ENCODE results near the gene PPP2R1B. TPM values are rescaled to one million over a fixed set of nuclear protein-coding genes. Genes with fewer than 3 reads are reported as not detected.

Gene PPP2R1B
- total RNA-seq, 1 experiment from 2014 or later = 109 TPM

- Histone ChIP-seq H3K4me1 (no peaks in the 10 kb centered on the region), H3K36me3 (ENCODE audit: control insufficient read depth, insufficient read depth, low read length) (peaks cover 7% of the 10 kb centered on the region), H3K9me3 (no peaks in the 10 kb centered on the region), H3K27me3 (replicated peaks; ENCODE audit: control insufficient read depth, insufficient read depth, low read length) (no peaks in the 10 kb centered on the region), H3K4me3 (ENCODE audit: low read depth, low read length) (no peak overlapping the region)
- H3K36me3 Mint-ChIP-seq (ENCODE audit: insufficient read depth, unreplicated experiment) = peaks cover 75% of the 10 kb centered on the region
- ChIA-PET POLR2A (no interaction called here), CTCF (no interaction called here)
- no peak overlapping the region for H3K27ac Mint-ChIP-seq (ENCODE audit: unreplicated experiment)
- H3K9me3 Mint-ChIP-seq (ENCODE audit: unreplicated experiment) = no peaks in the 10 kb centered on the region
- BruUV-seq (replicated peaks) = no TSS peak
- intact Hi-C loops (cut with micrococcal nuclease; ENCODE audit: unreplicated experiment) = no loop called here
- H3K4me1 Mint-ChIP-seq (ENCODE audit: low read depth, unreplicated experiment) = no peaks in the 10 kb centered on the region
- no peak for TF ChIP-seq CTCF (IDR thresholded peaks at IDR 0.05; ENCODE audit: insufficient read depth in 1 of 2, low read depth in 1 of 2, low read length in 1 of 2, severe bottlenecking in 1 of 2, unreplicated experiment in 1 of 2)
- no peaks in the 10 kb centered on the region for H3K27me3 Mint-ChIP-seq (ENCODE audit: insufficient read depth, unreplicated experiment)
- H3K4me3 Mint-ChIP-seq (ENCODE audit: unreplicated experiment) = no peak overlapping the region
- no peak for DNase-seq
Observed at GRCh38 chr11:111745719-111746504, 20.3 kb downstream of the PPP2R1B start.

GRCh38 chr11:111743700-111744099, 22.5 kb downstream of the PPP2R1B start:
- no peaks in the 10 kb centered on the region for H3K27me3 Mint-ChIP-seq (ENCODE audit: insufficient read depth, unreplicated experiment)
- H3K36me3 Mint-ChIP-seq (ENCODE audit: insufficient read depth, unreplicated experiment) = peaks cover 75% of the 10 kb centered on the region
- DNase-seq = no peak
- ChIA-PET CTCF (no interaction called here), POLR2A (no interaction called here)
- intact Hi-C loops (cut with micrococcal nuclease; ENCODE audit: unreplicated experiment) = no loop called here
- H3K27ac Mint-ChIP-seq (ENCODE audit: unreplicated experiment) = no peak overlapping the region
- no peaks in the 10 kb centered on the region for H3K27me3 ChIP-seq (replicated peaks; ENCODE audit: control insufficient read depth, insufficient read depth, low read length)
- peaks cover 2% of the 10 kb centered on the region for H3K4me1 Mint-ChIP-seq (ENCODE audit: low read depth, unreplicated experiment)
- H3K4me3 Mint-ChIP-seq (ENCODE audit: unreplicated experiment) = no peak overlapping the region
- no peaks in the 10 kb centered on the region for H3K9me3 Mint-ChIP-seq (ENCODE audit: unreplicated experiment)
- no peak for TF ChIP-seq CTCF (IDR thresholded peaks at IDR 0.05; ENCODE audit: insufficient read depth in 1 of 2, low read depth in 1 of 2, low read length in 1 of 2, severe bottlenecking in 1 of 2, unreplicated experiment in 1 of 2)
- no TSS peak for BruUV-seq (replicated peaks)
- H3K4me1 ChIP-seq = peaks cover 4% of the 10 kb centered on the region
- H3K36me3 ChIP-seq (ENCODE audit: control insufficient read depth, insufficient read depth, low read length) = peaks cover 5% of the 10 kb centered on the region
- H3K9me3 ChIP-seq = no peaks in the 10 kb centered on the region
- no peak overlapping the region for H3K4me3 ChIP-seq (ENCODE audit: low read depth, low read length)

- no peaks in the 10 kb centered on the region for H3K27me3 Mint-ChIP-seq (ENCODE audit: insufficient read depth, unreplicated experiment)
- H3K27ac Mint-ChIP-seq (ENCODE audit: unreplicated experiment) = no peak overlapping the region
- H3K4me3 Mint-ChIP-seq (ENCODE audit: unreplicated experiment) = no peak overlapping the region
- no peak for TF ChIP-seq CTCF (IDR thresholded peaks at IDR 0.05; ENCODE audit: insufficient read depth in 1 of 2, low read depth in 1 of 2, low read length in 1 of 2, severe bottlenecking in 1 of 2, unreplicated experiment in 1 of 2)
- ChIA-PET POLR2A (no interaction called here), CTCF (no interaction called here)
- BruUV-seq (replicated peaks) = no TSS peak
- peaks cover 13% of the 10 kb centered on the region for H3K4me1 Mint-ChIP-seq (ENCODE audit: low read depth, unreplicated experiment)
- intact Hi-C loops (cut with micrococcal nuclease; ENCODE audit: unreplicated experiment) = no loop called here
- Histone ChIP-seq H3K27me3 (replicated peaks; ENCODE audit: control insufficient read depth, insufficient read depth, low read length) (no peaks in the 10 kb centered on the region), H3K36me3 (ENCODE audit: control insufficient read depth, insufficient read depth, low read length) (peaks cover 5% of the 10 kb centered on the region), H3K4me1 (peaks cover 13% of the 10 kb centered on the region), H3K9me3 (no peaks in the 10 kb centered on the region), H3K4me3 (ENCODE audit: low read depth, low read length) (no peak overlapping the region)
- H3K9me3 Mint-ChIP-seq (ENCODE audit: unreplicated experiment) = no peaks in the 10 kb centered on the region
- DNase-seq = no peak
- peaks cover 71% of the 10 kb centered on the region for H3K36me3 Mint-ChIP-seq (ENCODE audit: insufficient read depth, unreplicated experiment)
Observed at GRCh38 chr11:111741751-111742150, 24.4 kb downstream of the PPP2R1B start.
